GM12874 (cell line): Measurements from ENCODE around the gene MAPKAP1.

Experiments
- TF ChIP-seq, protein P1 (sequence below): IDR thresholded peaks from 2 replicates; pipeline ENCODE4 v1.5.1; 2011; ENCODE audit warnings: low read depth, mild to moderate bottlenecking, control low read depth, low read length, moderate library complexity; ENCODE audit not compliant: insufficient read depth

Gene MAPKAP1

DNA sequence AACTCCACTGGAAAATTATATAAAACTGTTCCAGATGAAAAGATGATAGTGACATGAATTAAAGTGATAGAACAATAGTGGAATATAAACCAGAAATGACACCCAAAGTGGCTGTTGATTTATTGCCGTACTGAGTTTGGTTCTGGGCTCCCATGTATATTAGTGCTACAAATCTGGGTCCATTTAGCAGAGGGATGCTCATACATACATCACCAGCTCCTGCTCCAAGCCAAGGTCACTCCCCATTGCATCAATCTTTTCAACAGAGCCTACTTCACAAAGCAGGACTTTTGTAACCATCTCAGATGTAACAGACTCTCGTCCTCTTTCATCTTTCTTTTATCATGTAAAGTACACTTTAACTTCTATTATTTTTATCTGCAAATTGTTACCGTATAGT, 236.8 kb downstream of the MAPKAP1 start:
- TF ChIP-seq, protein P1, sequence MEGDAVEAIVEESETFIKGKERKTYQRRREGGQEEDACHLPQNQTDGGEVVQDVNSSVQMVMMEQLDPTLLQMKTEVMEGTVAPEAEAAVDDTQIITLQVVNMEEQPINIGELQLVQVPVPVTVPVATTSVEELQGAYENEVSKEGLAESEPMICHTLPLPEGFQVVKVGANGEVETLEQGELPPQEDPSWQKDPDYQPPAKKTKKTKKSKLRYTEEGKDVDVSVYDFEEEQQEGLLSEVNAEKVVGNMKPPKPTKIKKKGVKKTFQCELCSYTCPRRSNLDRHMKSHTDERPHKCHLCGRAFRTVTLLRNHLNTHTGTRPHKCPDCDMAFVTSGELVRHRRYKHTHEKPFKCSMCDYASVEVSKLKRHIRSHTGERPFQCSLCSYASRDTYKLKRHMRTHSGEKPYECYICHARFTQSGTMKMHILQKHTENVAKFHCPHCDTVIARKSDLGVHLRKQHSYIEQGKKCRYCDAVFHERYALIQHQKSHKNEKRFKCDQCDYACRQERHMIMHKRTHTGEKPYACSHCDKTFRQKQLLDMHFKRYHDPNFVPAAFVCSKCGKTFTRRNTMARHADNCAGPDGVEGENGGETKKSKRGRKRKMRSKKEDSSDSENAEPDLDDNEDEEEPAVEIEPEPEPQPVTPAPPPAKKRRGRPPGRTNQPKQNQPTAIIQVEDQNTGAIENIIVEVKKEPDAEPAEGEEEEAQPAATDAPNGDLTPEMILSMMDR = no peak

DNA sequence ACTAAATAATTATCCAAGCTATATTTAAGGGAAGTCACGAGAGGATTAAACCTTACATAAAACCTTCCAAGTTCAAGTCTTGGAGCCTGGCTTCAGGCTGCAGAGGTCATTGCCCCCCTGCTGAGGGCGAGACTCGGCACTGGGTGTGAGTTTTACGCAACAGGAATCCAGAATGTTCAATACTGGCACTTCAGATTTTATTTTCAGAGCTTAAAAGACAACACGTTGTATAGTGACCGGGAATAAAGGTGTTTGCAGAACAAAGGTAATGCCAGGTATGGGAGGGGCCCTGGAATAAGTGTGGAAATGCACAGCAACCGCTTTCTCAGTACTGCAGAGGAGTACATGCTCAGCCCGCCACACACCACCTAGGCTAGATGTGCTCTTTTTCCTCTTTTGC, 238.4 kb downstream of the MAPKAP1 start:
- TF ChIP-seq, protein P1 = no peak

DNA sequence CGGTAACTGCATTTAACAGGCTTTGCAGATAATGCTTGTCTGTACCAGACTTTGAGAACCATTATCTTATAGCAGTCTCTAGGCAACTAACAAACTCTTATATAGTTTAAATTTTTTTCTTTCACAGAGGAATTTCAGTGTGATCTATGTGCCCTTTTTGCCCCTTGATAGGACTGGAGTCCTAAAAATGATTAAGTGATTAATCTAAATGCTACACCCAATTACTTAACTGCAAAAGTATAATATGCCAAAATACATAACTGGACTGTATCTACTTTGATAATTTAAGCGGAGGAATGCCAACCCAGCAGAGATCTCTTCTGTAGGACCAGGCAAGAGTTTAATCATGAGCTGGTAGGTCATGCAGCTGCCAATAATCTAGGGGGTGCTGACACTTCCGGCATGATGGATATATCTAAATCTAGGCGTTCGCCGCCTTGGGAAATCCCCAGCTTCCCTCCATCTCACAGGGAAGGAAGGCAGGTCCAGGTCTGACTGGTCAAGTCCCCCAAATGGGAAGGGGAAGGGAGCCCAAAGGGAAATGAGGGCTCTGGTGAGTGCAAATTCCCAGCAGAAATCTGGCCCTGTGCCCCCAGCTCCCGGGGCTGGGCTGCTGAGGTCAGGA, 239.8 kb downstream of the MAPKAP1 start:
- TF ChIP-seq, protein P1 = no peak

DNA sequence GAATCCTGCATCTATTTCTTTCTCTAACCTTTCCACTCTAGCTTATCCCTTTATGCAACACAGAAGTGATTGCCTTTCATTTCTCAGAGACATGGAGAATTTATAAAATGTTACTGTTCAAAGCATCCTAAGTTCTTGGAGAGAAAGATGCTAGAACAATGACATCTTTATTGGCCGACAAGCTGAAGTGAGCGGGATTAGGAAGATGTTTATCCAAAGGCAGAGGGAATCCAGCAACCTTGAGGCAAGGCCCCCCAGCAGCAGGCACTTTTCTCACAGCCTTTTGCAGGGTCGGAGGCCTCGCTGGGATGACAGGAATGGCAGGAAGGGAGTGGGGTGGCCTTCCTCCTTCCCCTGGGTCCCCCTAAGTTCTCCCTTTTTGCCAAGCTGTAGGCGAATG, 240.6 kb downstream of the MAPKAP1 start:
- TF ChIP-seq, protein P1 = no peak

DNA sequence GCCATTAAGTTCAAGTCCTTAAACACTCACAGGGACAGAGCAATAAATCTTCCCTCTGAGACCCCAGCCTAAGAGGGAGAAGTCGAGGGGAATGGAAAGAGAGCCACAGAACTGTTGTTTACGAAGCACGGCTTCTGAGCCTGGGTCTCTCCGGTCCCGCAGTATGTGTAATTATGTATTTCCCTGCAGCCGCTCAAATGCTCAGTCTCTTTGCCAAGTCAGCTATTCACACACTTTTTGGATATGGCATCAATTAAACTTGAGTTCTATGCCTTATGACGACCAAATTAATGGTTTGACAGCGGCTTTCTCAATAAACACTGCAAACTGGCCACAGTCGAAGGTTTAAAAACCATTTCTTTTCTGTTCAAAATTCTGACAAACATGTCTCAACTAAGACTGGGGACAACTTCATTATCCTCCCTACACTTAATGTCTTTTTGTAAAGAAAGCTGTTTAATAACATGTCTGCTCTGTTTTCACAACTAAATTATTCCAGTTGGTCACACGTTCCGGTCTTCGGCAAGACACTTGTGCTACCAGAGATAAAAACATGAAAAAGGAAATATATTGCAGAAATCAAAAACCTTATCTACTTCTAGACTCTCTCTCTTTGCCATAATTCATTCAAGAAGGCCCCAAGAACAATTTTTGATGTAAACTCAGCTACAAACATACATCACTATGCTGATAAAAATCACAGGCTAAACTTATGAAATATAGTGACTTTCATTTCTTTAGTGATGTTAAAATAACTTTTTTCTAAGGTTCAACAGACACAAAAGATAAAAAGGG, 242.2 kb downstream of the MAPKAP1 start:
- TF ChIP-seq, protein P1 = no peak

DNA sequence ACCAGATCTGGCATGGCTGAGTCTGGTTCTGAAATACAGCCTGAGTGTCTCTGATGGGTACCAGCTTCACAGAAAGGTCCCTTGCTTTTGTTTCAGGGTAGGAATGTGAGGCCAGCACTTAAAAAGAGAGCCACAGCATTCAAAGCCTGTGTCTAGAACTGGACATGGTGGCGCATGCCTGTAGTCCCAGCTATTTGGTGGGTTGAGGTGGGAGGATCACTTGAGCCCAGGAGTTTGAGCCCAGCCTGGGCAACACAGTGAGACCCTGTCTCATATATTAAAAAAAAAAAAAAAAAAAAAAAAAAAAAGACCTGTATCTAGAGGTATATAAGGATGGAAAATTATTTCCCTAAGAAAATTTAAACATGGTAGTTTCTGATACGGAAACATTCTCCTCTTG, 243.1 kb downstream of the MAPKAP1 start:
- TF ChIP-seq, protein P1 = no peak

DNA sequence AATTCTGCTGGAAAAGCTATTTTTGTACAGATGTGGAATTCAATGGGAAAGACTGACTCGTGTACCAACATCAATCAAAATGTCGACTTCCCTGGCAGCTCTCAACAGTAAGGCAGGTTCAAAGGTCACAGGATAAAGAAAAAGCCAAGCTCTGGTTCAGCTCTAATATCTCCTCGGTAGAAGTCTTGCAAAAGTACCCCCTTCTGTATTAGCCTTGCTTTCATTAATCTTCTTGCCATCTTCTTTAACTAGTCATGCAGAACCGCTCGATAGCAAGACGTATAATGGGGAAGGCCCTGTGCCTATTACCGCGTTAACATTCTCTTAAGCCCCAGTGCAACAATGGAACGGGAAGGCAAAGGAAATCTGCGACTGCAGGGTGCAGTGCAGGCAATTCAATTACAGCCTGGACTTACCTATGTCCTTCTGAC, 244.1 kb downstream of the MAPKAP1 start:
- TF ChIP-seq, protein P1 = no peak
